Right lobe of liver (tissue), 4 donors: Measurements from ENCODE around the gene IQCH.

ENCODE experiments used
- CTCF ChIP-seq, 4 donors: fragments of 200-600 bp in 3 of 4; fragments of 450-650 bp in 1 of 4; IDR thresholded peaks; one replicate each; pipeline versions ENCODE4 v1.5.1 to v1.8.0; 2016 to 2022; ENCODE audit warnings: antibody characterized with exemption in 4 of 4, mild to moderate bottlenecking in 2 of 4
- POLR2A ChIP-seq: fragments of 450-650 bp; IDR thresholded peaks from one replicate; pipeline ENCODE4 v1.6.1; 2017; ENCODE audit warnings: antibody characterized with exemption, mild to moderate bottlenecking
- donor health status: DM: no; HTN: no; CAD: no.
- donor health status: DM: no; HTN: no; CAD: no.
- donor health status: DM: no; HTN: yes; CAD: no.

GRCh38 chr15:67381416-67382045, 126.9 kb downstream of the IQCH start:
- TF ChIP-seq CTCF (IDR thresholded peaks at IDR 0.05) (no peak), POLR2A (no peak)
